ENCODE data around the gene CFAP54. TPM values are rescaled to one million over a fixed set of nuclear protein-coding genes. Genes with fewer than 3 reads are reported as not detected.

CFAP54 gene, protein sequence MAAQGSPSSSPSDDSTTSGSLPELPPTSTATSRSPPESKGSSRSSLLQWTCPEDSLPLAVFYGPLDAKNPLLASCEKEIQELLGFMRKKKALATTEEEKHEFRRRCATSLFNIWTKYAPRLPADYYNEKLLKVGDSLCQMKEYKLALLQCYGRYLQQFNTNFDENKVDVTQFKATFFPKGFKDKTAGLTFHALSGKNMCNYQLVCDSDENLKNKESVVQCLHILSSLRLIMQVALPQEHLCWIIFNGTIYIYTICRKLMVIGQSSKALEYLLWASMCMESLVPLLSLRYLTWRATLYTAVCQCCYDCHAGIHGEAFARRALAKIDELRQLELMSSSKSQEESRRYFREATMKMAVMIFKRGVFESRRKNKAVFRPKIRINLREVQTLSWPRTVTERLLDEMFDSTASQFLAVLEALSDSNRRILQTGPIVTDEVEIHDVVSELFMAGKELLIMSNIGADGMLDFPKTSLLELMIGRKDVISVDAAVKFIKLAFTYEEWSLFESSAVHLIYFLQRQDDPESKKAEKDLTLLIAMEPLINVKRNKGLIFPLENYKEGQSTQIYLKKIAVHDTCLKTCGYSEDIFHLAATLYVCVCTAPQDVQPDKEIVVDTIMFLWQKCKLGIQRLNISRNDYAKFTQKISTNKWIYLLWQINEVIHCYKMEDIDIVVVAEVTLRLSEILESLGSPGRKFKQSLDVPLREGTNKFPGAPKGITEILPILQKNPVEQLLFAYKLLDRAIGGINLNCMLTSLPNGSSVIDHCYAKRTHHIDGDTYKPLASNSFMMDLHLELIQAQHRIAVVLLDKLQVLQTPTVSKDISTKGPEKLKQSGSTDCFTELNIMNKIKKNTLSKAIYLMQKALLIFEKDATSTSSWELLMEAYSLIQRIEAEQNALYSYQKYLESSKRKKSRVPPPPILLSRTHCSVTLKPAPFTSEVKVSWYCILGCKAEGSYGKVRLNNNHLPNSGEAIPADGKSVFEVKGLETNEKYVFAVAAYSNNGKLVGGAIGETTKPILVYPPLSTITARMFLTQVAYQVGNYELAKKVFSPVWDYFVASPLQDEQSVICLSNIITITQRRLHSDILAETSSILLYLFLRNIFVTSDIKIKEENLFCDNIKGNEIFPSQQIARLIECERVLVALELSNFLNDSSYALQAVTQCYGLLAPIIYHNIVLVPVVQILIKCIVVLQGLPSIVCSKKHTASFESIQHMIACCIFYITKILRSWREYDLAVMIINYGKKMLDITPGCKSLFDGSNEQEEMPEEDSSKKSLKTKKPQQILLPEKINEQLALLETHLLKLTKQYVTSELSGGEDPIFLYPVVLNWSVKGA (N-terminal part only)
- total RNA-seq: 2.8 and 3.4 TPM in 2 replicates

DNA sequence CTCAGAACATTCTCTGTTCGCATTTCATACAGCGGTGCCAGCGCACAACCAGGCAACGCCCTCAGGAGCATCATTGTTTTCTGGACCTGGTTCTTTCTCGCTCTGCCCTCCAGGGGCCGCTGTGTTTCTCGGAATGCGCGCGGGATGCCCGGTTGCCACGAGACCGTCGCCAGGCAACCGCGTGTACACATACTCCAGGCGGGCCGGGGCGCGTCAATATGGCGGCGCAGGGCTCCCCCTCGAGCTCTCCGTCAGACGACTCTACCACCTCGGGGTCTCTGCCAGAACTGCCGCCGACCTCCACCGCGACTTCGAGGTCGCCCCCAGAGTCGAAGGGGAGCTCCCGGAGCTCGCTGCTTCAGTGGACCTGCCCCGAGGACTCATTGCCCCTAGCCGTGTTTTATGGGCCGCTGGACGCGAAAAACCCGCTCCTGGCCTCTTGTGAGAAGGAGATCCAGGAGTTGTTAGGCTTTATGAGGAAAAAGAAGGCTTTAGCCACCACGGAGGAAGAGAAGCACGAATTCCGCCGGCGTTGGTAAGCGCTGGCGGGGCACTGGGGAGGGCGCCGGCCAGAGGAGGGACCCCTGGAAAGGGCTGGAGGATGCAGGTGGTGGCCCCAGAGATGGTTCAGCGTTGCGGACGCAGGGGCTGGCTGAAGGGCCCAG lies at the start of gene CFAP54:
TSS of gene CFAP54 (plus strand) at position 186 of the 665 bp plus-strand sequence. CDS start at position 219, 33 bp downstream.

DNA sequence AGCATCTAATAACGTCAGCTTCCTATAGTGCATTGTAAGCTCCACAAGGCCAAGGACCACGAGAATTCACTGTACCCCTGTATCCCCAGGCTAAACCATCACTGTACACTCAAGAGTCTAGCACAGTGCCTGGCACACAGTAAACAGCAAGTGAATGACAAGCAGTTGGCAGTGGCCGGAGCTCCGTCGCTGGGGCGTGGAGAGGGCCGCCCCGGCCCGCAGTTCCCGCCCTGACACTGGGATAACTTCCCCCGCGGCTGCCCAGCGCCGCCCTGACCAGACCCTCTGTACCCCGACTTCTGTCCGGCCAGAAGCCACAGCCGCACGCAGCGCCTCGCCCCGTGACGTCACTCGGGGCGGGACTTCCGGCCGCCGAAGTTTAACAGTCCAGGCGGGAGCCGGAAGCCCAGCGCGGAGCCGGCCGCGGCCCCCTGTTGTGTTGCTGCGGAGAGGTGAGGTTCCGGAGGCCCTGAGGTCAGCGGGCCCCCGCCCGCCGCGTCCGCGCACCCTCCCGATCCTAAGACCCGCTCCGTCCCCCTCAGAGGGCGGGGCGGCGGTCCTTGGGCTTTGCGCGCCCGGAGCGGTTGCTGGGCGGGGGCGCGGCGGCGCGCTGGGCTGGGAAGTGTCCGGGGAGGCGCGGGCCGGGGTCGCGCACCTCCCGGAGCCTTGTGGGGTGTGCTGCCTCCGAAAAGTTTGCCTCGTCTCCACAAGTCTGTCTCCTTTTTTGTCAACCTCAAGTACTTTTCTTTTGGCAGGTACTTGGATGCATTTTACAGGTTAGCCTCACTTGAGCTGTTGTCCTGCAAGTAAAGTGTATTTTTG lies 417.7 kb downstream of the CFAP54 start, which contains the start of gene NEDD1:
TSS of gene NEDD1 (plus strand) at position 409 of the 822 bp plus-strand sequence. CDS start 2,503 bp downstream, outside the sequence.

Other genes starting within 250 kb of the CFAP54 start
- gene CDK17, start 89.1 kb upstream of the CFAP54 start, total RNA-seq: 62.9 and 72.5 TPM in 2 replicates